GM04503 (cell line): ENCODE data around the gene FOXRED1.
"Not testable (repeated sequence)": the region's sequence is repeated elsewhere in the genome, so short reads cannot be mapped to it uniquely, and the experiment has no call there.

Source experiments
- DNase-seq: peaks from one replicate; pipeline ENCODE4 v3.0.0-alpha.2; 2012; ENCODE audit warnings: low read depth

FOXRED1 gene

DNA sequence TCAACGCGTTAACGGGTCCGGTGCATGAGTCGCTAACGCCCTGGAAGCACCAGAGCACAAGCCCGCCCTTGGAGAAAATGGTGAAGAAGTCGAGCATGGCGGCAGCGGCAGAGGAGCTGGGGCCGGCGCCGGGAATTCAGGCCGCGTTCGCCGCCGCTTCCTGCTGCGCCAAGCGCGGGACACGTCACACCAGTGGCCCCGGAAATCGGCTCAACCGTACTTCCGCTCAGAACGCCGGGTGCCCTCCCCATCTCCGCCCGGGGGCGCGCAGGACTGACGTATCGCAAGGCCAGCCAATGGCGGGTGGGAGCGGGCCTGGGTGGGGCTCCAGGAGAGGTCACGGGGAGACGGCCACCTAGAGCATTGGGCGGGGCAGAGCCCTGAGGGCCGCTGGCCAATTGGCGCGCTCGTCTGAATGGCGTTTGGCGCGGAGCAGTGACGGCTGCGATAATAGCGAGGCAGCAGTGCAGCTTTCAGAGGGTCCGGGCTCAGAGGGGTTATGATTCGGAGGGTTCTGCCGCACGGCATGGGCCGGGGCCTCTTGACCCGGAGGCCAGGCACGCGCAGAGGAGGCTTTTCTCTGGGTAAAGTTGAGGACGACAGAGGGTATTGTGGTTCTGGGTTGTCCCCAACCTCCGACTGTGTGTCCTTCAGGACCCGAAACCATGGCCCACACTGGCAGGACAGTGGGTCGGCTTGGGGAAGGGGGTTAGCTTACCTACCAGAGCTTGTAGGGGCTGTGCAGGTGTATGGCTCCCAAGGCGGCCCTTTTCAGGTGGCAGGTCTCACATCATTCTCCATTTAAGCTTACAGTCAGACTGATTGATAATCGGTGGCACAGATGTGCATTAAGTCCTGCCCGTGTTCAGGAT lies at the start of gene FOXRED1, which contains the start of gene SRPRA:
TSS of gene FOXRED1 (plus strand) at position 447 of the 872 bp plus-strand sequence. CDS start at position 500, 53 bp downstream.
TSS of gene SRPRA (minus strand) at position 188 of the 872 bp plus-strand sequence. CDS start at position 97, 91 bp downstream.
- peak; percentile 90 for DNase-seq

GRCh38 chr11:126219547-126219946 lies 49.4 kb upstream of the FOXRED1 start:
- no peak for DNase-seq

GRCh38 chr11:126224647-126225294 lies 44.2 kb upstream of the FOXRED1 start:
- DNase-seq, result no peak

GRCh38 chr11:126225295-126225665 lies 43.7 kb upstream of the FOXRED1 start:
- no peak for DNase-seq

- no peak for DNase-seq
Measured at GRCh38 chr11:126226334-126227084, 42.4 kb upstream of the FOXRED1 start.

DNA sequence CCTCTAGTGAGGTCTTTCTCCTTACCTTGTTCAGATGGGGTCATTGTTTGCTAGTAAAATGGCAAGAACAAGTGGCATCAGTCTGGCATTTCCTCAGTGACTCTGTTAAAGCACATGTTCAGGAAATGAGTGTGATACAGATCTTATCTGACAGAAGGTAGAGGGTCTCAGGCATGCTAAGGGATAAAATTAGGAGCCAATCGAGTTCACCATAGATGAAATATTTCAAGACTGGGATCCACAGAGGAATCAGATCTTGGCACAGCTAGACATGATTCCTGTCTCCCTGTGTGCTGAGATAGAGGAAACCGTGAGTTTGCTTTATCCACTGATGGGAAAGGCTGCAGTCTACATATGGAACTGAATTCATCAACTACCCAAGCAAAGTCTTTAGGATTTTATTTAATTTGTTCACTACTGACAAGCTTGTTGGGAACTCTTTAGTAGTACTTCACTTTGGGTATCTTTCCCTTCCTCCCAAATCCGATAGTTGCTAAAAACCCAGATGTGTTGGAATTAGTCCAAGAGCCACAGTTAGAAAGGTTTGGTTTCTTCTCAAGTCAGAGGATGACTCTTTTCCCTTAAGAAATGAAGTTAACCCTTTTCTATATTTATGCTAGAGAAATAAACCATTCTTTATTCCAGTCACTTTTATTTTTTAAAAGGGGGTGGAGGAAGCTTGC lies 39.0 kb upstream of the FOXRED1 start:
- DNase-seq, result no peak

- no peak for DNase-seq
Measured at GRCh38 chr11:126231725-126232459, 37.1 kb upstream of the FOXRED1 start.

DNA sequence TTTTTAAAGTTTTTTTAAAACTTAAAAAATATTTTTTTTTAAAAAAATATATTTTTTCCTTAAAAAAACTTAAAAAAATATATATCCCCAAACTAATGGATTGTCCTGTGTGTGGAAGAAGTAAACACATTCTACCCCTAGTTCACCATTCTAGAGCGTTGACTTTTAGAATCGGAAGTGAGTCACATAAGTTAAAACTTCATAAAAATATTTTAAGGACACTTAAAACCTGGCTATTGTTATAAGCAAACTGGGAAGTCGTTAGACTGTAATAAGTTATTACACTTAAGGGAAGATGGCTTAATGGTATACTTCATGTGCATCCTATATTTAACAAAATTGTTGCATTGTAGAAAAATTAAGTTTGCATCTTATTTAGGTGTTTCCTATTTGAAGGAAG lies 36.3 kb upstream of the FOXRED1 start:
- no peak for DNase-seq

DNA sequence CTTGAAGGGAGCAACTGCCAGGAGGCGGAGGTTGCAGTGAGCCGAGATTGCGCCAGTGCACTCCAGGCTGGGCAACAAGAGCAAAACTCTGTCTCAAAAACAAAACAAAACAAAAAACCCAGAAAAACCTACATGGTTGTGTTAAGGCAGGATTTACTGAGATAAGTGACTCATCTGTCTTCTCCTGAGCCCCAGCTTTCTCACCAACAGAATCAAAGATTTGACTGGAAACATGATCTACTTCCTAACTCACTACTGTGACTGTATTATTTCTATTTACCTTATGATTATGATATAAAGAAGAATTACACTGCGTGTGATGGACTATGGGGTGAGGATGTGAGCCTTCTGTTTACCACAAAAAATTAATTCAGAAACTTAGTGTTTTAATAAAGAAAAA lies 35.6 kb upstream of the FOXRED1 start:
- DNase-seq, result no peak

- no peak for DNase-seq
Measured at GRCh38 chr11:126246636-126247035, 22.3 kb upstream of the FOXRED1 start.

GRCh38 chr11:126253265-126253664 lies 15.7 kb upstream of the FOXRED1 start:
- no peak for DNase-seq

- no peak for DNase-seq
Measured at GRCh38 chr11:126254819-126255218, 14.1 kb upstream of the FOXRED1 start.

- not testable (repeated sequence) for DNase-seq
Measured at GRCh38 chr11:126255507-126255906, 13.4 kb upstream of the FOXRED1 start.

DNA sequence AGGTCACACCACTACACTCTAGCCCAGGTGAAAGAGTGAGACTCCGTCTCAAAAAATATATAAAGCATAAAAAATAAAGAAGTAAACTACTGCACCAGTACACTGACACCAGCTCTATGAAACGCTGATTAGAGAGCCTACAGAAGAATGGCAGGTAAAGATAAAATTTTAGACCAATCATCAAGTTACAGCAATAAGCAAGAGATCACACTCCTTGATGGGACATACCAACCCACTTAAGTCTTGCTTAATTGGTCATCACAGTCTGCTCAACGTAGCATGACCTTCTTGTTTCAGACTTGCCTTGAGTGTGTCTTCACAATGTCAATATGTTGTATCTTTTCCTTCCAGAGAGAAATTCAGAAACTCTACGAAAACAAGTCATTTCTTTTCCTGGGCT lies 12.7 kb upstream of the FOXRED1 start:
- no peak for DNase-seq

DNA sequence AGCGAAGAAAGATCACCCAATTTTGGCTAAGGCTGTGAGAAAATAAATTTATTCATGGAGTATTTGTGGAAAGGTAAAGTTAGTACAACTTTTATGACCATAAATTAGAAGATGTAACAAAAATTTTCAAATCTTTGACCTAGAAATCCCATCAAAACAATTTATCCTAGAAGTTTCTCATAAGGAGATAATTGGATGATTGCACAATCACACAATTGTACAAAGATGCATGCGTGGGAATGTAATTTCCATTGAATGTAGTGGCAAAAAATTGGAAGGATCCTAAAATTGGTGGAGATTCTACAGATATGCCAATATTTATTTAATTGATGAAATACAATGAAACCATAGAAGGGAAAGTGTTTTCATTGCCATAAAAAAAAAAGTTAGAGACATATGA lies 11.8 kb upstream of the FOXRED1 start:
- no peak for DNase-seq

DNA sequence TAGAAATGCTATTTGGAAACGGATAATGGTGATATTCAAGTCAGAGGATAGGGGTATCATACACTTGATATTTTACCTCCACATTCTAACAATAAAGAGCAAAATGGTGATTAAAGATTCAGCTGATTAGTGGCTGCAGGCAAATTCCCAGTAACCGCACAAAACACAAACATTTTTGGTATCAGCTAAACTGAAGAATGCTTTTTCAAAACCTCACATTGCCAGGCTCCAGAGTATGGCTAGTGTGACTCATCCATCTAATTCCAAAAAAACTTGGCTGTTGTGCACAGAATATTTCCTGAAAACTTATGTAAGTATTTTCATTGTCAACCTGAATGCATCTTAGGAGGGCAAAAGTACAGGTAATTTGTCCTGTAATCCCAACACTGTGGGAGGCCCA lies 11.2 kb upstream of the FOXRED1 start:
- peak; percentile 47 for DNase-seq

DNA sequence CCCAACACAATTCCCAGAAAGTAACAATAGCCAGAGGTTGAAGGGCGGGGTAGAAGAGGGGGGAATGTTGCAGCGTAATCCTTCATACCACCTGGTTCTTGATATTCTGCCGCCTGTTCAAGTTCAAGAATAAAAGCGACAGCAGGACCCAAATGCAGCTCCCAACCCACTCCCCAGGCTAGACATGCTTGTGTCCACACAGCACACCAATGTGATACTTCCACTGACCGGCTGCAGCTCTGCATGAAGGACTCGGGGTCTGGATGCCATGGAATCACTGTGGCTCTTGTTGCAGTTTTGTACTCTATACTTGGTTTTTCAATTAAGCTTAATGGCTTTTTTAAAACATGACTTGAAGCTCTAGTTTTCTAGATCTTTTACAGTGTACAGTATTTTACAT lies 6.7 kb upstream of the FOXRED1 start:
- no peak for DNase-seq

- no peak for DNase-seq
Measured at GRCh38 chr11:126263489-126263888, 5.5 kb upstream of the FOXRED1 start.

DNA sequence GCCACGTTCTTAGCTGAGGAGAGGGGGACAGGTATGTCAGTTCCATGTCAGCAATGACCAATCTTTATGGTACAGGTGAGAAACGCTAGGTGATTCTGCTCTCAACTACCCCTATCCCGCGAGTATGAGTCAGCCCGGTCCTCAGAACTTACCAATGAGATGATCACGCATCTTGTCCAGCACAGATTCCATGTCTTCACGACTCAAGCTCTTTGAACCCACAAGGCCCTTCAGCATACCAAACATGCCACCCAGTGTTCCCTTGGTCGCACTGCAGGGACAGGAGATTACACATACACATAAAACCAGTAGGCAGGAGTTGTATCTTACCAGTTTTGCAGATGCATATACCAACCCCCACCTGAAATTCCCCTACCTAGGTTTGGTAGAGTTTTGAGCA lies 3.1 kb upstream of the FOXRED1 start:
- DNase-seq, result no peak

- no peak for DNase-seq
Measured at GRCh38 chr11:126267650-126268049, 1.3 kb upstream of the FOXRED1 start.

DNA sequence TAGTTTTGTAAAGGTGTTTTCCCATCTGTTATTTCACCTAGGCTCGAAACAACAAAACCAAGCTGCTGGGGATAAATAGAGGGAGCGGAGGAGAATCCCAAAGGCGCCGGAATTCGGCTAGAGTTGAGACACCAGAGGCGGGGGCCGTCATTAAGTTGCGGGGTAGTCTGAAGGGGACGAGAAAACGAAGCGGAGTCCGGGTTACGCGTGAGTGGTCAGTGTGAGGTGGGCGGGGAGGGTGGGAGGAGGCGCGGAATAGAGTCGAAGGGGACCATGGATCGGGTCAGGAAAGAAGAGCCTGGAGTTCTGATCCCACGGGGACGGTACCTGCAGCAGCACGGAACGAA lies 620 bp upstream of the FOXRED1 start:
- DNase-seq, result no peak
